ENCODE data around the gene RASA2.

RASA2 gene

GRCh38 chr3:141442914-141443313 is 43.9 kb upstream of the RASA2 start:
- TF ChIP-seq CTCF (IDR thresholded peaks at IDR 0.05; ENCODE audit: low read depth, low read length, missing control alignments), result no peak
- H3K4me3 ChIP-seq (ENCODE audit: low read depth, low read length), result no peak overlapping the region
- in situ Hi-C loops (cut with HindIII; ENCODE audit: low sequenced_read_pairs), result no loop called here
- no peak for DNase-seq (ENCODE audit: low read depth)

GRCh38 chr3:141444586-141445285 is 42.1 kb upstream of the RASA2 start:
- no peak overlapping the region for H3K4me3 ChIP-seq (ENCODE audit: low read depth, low read length)
- no peak for TF ChIP-seq CTCF (IDR thresholded peaks at IDR 0.05; ENCODE audit: low read depth, low read length, missing control alignments)
- DNase-seq (ENCODE audit: low read depth), result no peak
- in situ Hi-C loops (cut with HindIII; ENCODE audit: low sequenced_read_pairs), result no loop called here

GRCh38 chr3:141445990-141446389 is 40.8 kb upstream of the RASA2 start:
- no peak overlapping the region for H3K4me3 ChIP-seq (ENCODE audit: low read depth, low read length)
- no peak for TF ChIP-seq CTCF (IDR thresholded peaks at IDR 0.05; ENCODE audit: low read depth, low read length, missing control alignments)
- DNase-seq (ENCODE audit: low read depth), result no peak
- in situ Hi-C loops (cut with HindIII; ENCODE audit: low sequenced_read_pairs), result no loop called here

GRCh38 chr3:141446737-141447136 is 40.1 kb upstream of the RASA2 start:
- DNase-seq (ENCODE audit: low read depth), result no peak
- H3K4me3 ChIP-seq (ENCODE audit: low read depth, low read length), result no peak overlapping the region
- no peak for TF ChIP-seq CTCF (IDR thresholded peaks at IDR 0.05; ENCODE audit: low read depth, low read length, missing control alignments)
- in situ Hi-C loops (cut with HindIII; ENCODE audit: low sequenced_read_pairs), result no loop called here

- TF ChIP-seq CTCF (IDR thresholded peaks at IDR 0.05; ENCODE audit: low read depth, low read length, missing control alignments), result no peak
- H3K4me3 ChIP-seq (ENCODE audit: low read depth, low read length), result no peak overlapping the region
- DNase-seq (ENCODE audit: low read depth), result no peak
- in situ Hi-C loops (cut with HindIII; ENCODE audit: low sequenced_read_pairs), result no loop called here
Observed at GRCh38 chr3:141447383-141447782, 39.4 kb upstream of the RASA2 start.

GRCh38 chr3:141448606-141449220 is 38.1 kb upstream of the RASA2 start:
- no peak overlapping the region for H3K4me3 ChIP-seq (ENCODE audit: low read depth, low read length)
- no peak for TF ChIP-seq CTCF (IDR thresholded peaks at IDR 0.05; ENCODE audit: low read depth, low read length, missing control alignments)
- no peak for DNase-seq (ENCODE audit: low read depth)
- in situ Hi-C loops (cut with HindIII; ENCODE audit: low sequenced_read_pairs), result no loop called here

All from astrocyte of the cerebellum (primary cell).